ENCODE results near the gene TNFRSF8.

DNA sequence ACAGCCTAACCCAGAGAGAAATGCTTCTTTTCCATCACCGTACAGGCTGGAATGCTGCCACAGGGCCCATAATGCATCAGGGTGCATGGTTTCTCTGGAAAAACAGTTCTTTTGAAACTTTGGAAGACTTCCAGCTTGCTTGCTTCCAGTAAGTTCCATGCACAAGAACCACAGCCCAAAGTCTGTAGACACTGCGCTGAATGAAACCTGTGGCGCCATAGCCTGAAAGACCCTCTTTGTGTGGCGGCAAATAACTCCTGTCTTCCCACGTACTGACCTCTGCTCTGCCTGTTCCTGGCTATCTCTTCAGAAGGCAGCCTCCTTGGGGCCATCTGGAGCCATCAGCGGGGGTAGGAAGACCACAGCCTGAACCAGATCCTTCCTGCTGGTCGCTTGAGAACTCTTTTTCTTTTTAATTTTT, 28.7 kb upstream of the TNFRSF8 start:
- TF ChIP-seq, protein P1, sequence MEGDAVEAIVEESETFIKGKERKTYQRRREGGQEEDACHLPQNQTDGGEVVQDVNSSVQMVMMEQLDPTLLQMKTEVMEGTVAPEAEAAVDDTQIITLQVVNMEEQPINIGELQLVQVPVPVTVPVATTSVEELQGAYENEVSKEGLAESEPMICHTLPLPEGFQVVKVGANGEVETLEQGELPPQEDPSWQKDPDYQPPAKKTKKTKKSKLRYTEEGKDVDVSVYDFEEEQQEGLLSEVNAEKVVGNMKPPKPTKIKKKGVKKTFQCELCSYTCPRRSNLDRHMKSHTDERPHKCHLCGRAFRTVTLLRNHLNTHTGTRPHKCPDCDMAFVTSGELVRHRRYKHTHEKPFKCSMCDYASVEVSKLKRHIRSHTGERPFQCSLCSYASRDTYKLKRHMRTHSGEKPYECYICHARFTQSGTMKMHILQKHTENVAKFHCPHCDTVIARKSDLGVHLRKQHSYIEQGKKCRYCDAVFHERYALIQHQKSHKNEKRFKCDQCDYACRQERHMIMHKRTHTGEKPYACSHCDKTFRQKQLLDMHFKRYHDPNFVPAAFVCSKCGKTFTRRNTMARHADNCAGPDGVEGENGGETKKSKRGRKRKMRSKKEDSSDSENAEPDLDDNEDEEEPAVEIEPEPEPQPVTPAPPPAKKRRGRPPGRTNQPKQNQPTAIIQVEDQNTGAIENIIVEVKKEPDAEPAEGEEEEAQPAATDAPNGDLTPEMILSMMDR (IDR thresholded peaks at IDR 0.05) = no peak
- TF ChIP-seq POLR2A (IDR thresholded peaks at IDR 0.05) (no peak), POLR2AphosphoS5 (IDR thresholded peaks at IDR 0.05) (no peak)
